SK-N-SH treated with all-trans-retinoic acid at 6 μM for 48 hours (cell line): Measurements from ENCODE around the gene FBXW2.

Experiments used
- ATAC-seq: fragments of 200-7000 bp; cut with Tn5 transposase; 3 replicates; pipeline ENCODE4 v1.9.1; 2020; ENCODE audit warnings: mild to moderate bottlenecking, moderate library complexity
- ARNTL ChIP-seq: fragments of 450-650 bp; formaldehyde crosslinking; IDR thresholded peaks from 2 replicates; pipeline ENCODE4 v1.5.0; 2020; ENCODE audit warnings: low read depth, mild to moderate bottlenecking, moderate library complexity, borderline replicate concordance
- CSDC2 ChIP-seq: fragments of 250-450 bp; sonication (Bioruptor Pico); IDR thresholded peaks from 2 replicates; pipeline ENCODE4 v1.5.0; 2020; ENCODE audit warnings: mild to moderate bottlenecking, moderate library complexity
- ESRRG ChIP-seq: fragments of 250-450 bp; sonication (Bioruptor Pico); IDR thresholded peaks from 2 replicates; pipeline ENCODE4 v1.6.1; 2021; ENCODE audit warnings: mild to moderate bottlenecking
- GLIS3 ChIP-seq: fragments of 250-450 bp; sonication (Bioruptor Pico); IDR thresholded peaks from 2 replicates; pipeline ENCODE4 v1.5.0; 2020; ENCODE audit warnings: mild to moderate bottlenecking, moderate library complexity
- ISL1 ChIP-seq: fragments of 250-450 bp; sonication (Bioruptor Pico); IDR thresholded peaks from 2 replicates; pipeline ENCODE4 v2.1.2; 2022; ENCODE audit warnings: mild to moderate bottlenecking, moderate library complexity
- OSR1 ChIP-seq: fragments of 250-450 bp; sonication (Bioruptor Pico); IDR thresholded peaks from 2 replicates; pipeline ENCODE4 v1.8.0; 2022; ENCODE audit warnings: moderate library complexity, mild to moderate bottlenecking, inconsistent platforms
- POU6F1 ChIP-seq: fragments of 250-450 bp; sonication (Bioruptor Pico); IDR thresholded peaks from 2 replicates; pipeline ENCODE4 v1.8.0; 2021; ENCODE audit warnings: low read depth, mild to moderate bottlenecking, moderate library complexity, borderline replicate concordance
- PPARA ChIP-seq: fragments of 250-450 bp; sonication (Bioruptor Pico); IDR thresholded peaks from 2 replicates; pipeline ENCODE4 v1.5.0; 2020; ENCODE audit warnings: mild to moderate bottlenecking, borderline replicate concordance
- RARB ChIP-seq: fragments of 250-450 bp; sonication (Bioruptor Pico); IDR thresholded peaks from 2 replicates; pipeline ENCODE4 v1.8.0; 2021; ENCODE audit warnings: mild to moderate bottlenecking, moderate library complexity
- SNAI2 ChIP-seq: fragments of 250-450 bp; sonication (Bioruptor Pico); IDR thresholded peaks from 2 replicates; pipeline ENCODE4 v1.5.0; 2020; ENCODE audit warnings: mild to moderate bottlenecking, moderate library complexity
- TCF4 ChIP-seq: fragments of 250-450 bp; sonication (Bioruptor Pico); IDR thresholded peaks from 2 replicates; pipeline ENCODE4 v1.8.0; 2021; ENCODE audit warnings: mild to moderate bottlenecking, moderate library complexity, borderline replicate concordance
- TOX ChIP-seq: fragments of 250-450 bp; sonication (Bioruptor Pico); IDR thresholded peaks from 2 replicates; pipeline ENCODE4 v1.8.0; 2021; ENCODE audit warnings: mild to moderate bottlenecking, moderate library complexity, borderline replicate concordance
- ZC3H10 ChIP-seq: fragments of 250-450 bp; sonication (Bioruptor Pico); IDR thresholded peaks from 2 replicates; pipeline ENCODE4 v1.5.1; 2021; ENCODE audit warnings: mild to moderate bottlenecking, moderate library complexity
- ZFP3 ChIP-seq: fragments of 250-450 bp; sonication (Bioruptor Pico); IDR thresholded peaks from 2 replicates; pipeline ENCODE4 v1.5.0; 2020; ENCODE audit warnings: mild to moderate bottlenecking, moderate library complexity
- ZFP30 ChIP-seq: fragments of 450-650 bp; formaldehyde crosslinking; IDR thresholded peaks from 2 replicates; pipeline ENCODE4 v1.5.0; 2022; ENCODE audit warnings: mild to moderate bottlenecking, moderate library complexity
- ZNF565 ChIP-seq: fragments of 450-650 bp; formaldehyde crosslinking; conservative IDR thresholded peaks from 2 replicates; pipeline ENCODE4 v1.5.0; 2020; ENCODE audit warnings: low read depth, mild to moderate bottlenecking, moderate library complexity
- ZNF70 ChIP-seq: fragments of 450-650 bp; formaldehyde crosslinking; IDR thresholded peaks from 2 replicates; pipeline ENCODE4 v1.5.0; 2020; ENCODE audit warnings: mild to moderate bottlenecking, moderate library complexity
- ZNF8 ChIP-seq: fragments of 450-650 bp; formaldehyde crosslinking; IDR thresholded peaks from 2 replicates; pipeline ENCODE4 v1.5.0; 2020; ENCODE audit warnings: mild to moderate bottlenecking, moderate library complexity
- TF ChIP-seq, protein P1 (sequence below): fragments of 250-450 bp; sonication (Bioruptor Pico); IDR thresholded peaks from 2 replicates; pipeline ENCODE4 v1.5.1; 2020; ENCODE audit warnings: low read depth, mild to moderate bottlenecking, moderate library complexity
- TF ChIP-seq, protein P2 (sequence below): fragments of 250-450 bp; sonication (Bioruptor Pico); IDR thresholded peaks from 2 replicates; pipeline ENCODE4 v1.5.1; 2021; ENCODE audit warnings: mild to moderate bottlenecking, moderate library complexity
- TF ChIP-seq, protein P3 (sequence below): fragments of 250-450 bp; sonication (Bioruptor Pico); IDR thresholded peaks from 2 replicates; pipeline ENCODE4 v1.8.0; 2020; ENCODE audit warnings: mild to moderate bottlenecking, moderate library complexity, borderline replicate concordance
- TF ChIP-seq, protein P4 (sequence below): fragments of 250-450 bp; sonication (Bioruptor Pico); IDR thresholded peaks from 2 replicates; pipeline ENCODE4 v1.5.0; 2020; ENCODE audit warnings: mild to moderate bottlenecking, moderate library complexity

The FBXW2 gene

GRCh38 chr9:120714088-120714845 is 78.9 kb downstream of the FBXW2 start, which contains the start of gene MEGF9 (continued):
- TF ChIP-seq ZFP30 (CRISPR knock-in tag) (no peak), ISL1 (CRISPR knock-in tag) (no peak), ZNF8 (no peak), RARB (CRISPR knock-in tag) (no peak), PPARA (CRISPR knock-in tag) (no peak)

GRCh38 chr9:120713257-120714087 is 79.7 kb downstream of the FBXW2 start:
- ATAC-seq: no peak
- TF ChIP-seq OSR1 (CRISPR knock-in tag) (no peak), ZFP30 (CRISPR knock-in tag) (no peak), ISL1 (CRISPR knock-in tag) (no peak), ZC3H10 (CRISPR knock-in tag) (no peak), ZNF8 (no peak), SNAI2 (no peak), RARB (CRISPR knock-in tag) (no peak), CSDC2 (no peak), ZNF565 (CRISPR knock-in tag) (no peak), ZFP3 (no peak), PPARA (CRISPR knock-in tag) (no peak), ARNTL (CRISPR knock-in tag) (no peak), TCF4 (CRISPR knock-in tag) (no peak), ZNF70 (CRISPR knock-in tag) (no peak), ESRRG (CRISPR knock-in tag) (no peak), POU6F1 (CRISPR knock-in tag) (no peak)
- TF ChIP-seq, protein P1, sequence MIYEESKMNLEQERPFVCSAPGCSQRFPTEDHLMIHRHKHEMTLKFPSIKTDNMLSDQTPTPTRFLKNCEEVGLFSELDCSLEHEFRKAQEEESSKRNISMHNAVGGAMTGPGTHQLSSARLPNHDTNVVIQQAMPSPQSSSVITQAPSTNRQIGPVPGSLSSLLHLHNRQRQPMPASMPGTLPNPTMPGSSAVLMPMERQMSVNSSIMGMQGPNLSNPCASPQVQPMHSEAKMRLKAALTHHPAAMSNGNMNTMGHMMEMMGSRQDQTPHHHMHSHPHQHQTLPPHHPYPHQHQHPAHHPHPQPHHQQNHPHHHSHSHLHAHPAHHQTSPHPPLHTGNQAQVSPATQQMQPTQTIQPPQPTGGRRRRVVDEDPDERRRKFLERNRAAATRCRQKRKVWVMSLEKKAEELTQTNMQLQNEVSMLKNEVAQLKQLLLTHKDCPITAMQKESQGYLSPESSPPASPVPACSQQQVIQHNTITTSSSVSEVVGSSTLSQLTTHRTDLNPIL (CRISPR knock-in tag): no peak
- TF ChIP-seq, protein P2, sequence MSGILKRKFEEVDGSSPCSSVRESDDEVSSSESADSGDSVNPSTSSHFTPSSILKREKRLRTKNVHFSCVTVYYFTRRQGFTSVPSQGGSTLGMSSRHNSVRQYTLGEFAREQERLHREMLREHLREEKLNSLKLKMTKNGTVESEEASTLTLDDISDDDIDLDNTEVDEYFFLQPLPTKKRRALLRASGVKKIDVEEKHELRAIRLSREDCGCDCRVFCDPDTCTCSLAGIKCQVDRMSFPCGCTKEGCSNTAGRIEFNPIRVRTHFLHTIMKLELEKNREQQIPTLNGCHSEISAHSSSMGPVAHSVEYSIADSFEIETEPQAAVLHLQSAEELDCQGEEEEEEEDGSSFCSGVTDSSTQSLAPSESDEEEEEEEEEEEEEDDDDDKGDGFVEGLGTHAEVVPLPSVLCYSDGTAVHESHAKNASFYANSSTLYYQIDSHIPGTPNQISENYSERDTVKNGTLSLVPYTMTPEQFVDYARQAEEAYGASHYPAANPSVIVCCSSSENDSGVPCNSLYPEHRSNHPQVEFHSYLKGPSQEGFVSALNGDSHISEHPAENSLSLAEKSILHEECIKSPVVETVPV: no peak
- TF ChIP-seq, protein P3, sequence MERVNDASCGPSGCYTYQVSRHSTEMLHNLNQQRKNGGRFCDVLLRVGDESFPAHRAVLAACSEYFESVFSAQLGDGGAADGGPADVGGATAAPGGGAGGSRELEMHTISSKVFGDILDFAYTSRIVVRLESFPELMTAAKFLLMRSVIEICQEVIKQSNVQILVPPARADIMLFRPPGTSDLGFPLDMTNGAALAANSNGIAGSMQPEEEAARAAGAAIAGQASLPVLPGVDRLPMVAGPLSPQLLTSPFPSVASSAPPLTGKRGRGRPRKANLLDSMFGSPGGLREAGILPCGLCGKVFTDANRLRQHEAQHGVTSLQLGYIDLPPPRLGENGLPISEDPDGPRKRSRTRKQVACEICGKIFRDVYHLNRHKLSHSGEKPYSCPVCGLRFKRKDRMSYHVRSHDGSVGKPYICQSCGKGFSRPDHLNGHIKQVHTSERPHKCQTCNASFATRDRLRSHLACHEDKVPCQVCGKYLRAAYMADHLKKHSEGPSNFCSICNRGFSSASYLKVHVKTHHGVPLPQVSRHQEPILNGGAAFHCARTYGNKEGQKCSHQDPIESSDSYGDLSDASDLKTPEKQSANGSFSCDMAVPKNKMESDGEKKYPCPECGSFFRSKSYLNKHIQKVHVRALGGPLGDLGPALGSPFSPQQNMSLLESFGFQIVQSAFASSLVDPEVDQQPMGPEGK (CRISPR knock-in tag): no peak

- no peak for ATAC-seq
- TF ChIP-seq POU6F1 (CRISPR knock-in tag) (no peak), TOX (CRISPR knock-in tag) (no peak), ESRRG (CRISPR knock-in tag) (no peak), GLIS3 (no peak), ZC3H10 (CRISPR knock-in tag) (no peak)
- TF ChIP-seq, protein P4, sequence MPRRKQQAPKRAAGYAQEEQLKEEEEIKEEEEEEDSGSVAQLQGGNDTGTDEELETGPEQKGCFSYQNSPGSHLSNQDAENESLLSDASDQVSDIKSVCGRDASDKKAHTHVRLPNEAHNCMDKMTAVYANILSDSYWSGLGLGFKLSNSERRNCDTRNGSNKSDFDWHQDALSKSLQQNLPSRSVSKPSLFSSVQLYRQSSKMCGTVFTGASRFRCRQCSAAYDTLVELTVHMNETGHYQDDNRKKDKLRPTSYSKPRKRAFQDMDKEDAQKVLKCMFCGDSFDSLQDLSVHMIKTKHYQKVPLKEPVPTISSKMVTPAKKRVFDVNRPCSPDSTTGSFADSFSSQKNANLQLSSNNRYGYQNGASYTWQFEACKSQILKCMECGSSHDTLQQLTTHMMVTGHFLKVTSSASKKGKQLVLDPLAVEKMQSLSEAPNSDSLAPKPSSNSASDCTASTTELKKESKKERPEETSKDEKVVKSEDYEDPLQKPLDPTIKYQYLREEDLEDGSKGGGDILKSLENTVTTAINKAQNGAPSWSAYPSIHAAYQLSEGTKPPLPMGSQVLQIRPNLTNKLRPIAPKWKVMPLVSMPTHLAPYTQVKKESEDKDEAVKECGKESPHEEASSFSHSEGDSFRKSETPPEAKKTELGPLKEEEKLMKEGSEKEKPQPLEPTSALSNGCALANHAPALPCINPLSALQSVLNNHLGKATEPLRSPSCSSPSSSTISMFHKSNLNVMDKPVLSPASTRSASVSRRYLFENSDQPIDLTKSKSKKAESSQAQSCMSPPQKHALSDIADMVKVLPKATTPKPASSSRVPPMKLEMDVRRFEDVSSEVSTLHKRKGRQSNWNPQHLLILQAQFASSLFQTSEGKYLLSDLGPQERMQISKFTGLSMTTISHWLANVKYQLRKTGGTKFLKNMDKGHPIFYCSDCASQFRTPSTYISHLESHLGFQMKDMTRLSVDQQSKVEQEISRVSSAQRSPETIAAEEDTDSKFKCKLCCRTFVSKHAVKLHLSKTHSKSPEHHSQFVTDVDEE (CRISPR knock-in tag): no peak
These were observed 80.6 kb downstream of the FBXW2 start for GRCh38 chr9:120712539-120713031.
